HL-60/S4 treated with phorbol 12-myristate 13-acetate at 8.2 ng/mL for 4 days and 3 days (cell line): Measurements from ENCODE around the gene THAP3.

Experiments used
- in situ Hi-C: fragments of 300-500 bp; cut with MboI; formaldehyde crosslinking; loops from 2 replicates; pipeline ENCODE4 v1.15.0; 2022; ENCODE audit warnings: low sequenced_read_pairs

The THAP3 gene

DNA sequence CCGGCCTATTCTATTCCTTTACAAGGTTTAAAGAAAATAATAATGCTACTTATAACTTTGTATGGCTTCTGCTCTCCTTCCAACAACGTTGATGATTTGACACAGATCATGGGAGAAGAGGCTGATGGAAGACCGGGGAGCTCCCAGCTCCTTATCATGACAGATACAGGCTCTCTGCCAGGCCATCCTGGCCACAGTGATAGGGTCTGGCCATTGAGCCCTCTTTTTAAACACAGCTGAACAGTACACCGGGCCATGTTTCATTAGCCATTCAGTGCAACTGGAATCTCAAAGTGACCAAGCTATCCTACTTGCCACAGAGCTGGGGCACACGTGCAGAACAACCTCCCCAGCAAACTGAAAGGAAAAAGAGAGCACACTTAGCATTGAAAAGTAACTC lies 42.0 kb downstream of the THAP3 start:
- in situ Hi-C loops, result no loop called here

DNA sequence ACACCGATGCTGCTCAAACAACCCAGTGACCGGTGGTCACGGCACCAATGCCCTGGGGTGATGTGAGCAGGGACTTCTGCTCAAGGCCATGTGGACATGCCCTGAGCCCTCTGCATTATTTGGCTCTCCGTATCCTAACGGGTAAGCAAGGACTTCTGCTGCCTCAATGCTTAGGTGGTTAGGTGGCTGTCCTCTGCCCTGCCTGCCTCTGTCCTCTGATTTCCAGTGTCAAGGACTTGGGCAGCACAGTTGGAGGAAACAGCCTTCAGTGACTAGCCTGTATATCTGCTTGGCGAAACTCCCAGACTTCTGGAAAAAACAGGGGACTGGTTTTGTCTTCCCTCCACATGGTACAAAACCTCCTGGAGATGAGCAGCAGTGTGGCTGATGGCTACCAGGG lies 42.5 kb downstream of the THAP3 start:
- in situ Hi-C loops, result no loop called here

DNA sequence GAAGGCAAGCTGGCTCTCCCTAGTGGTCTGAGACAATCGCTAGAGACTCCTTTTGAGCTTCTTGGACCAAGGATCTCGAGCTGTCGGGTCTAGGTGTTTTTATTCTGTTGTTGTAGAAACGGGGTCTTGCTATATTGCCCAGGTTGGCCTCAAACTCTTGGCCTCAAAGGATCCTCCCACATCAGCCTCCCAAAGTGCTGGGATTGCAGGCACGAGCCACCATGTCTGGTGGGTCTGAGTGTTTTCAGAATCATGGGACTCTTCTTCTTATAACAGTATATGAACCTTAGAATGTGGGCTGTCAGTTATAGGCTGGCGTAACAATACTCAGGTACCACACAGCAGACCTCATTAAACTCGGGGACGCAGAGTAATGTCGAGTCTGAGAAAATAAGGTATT lies 43.8 kb downstream of the THAP3 start:
- in situ Hi-C loops, result no loop called here

DNA sequence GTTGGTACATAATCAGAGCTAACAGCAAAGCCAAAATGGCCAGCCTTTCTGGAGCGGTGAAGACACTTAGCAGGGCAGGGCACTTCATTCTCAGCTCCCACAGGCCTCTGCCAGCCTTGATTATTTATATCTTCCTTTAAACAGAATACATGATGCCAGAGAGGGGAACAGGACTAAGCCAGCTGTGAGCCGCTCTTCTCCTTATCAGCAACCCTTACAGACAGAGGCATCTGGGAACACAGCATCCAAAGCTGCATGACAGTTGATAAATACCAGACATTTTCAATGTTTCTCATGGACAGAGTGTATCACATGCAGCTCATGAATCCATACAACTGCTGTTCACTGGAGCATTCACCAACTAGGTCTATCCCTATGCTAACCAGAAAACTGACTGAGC lies 47.9 kb downstream of the THAP3 start:
- in situ Hi-C loops, result no loop called here

DNA sequence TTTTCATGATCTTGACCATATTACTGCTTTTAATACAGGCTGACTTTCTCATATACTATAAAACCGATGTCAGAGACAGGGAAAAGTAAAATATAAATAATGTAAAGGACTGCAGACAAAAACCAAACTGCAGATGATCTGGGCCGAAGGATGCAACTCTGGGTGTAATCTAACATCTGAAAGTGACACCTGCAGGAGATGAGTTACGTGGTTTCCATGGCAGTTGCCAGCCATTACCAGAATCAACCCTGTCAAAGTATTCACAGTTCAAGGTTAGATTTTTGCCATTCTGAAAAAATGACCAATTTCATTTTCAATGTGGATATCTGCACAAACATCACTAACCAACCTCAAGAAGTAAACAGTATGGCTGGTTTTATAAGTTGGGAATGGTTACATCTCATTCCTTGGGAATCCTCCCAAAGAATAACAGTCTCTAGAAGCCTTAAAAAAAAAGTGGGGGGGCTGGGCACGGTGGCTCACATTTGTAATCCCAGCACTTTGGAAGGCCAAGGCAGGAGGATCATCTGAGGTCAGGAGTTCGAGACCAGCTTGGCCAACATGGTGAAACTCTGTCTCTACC lies 49.2 kb downstream of the THAP3 start:
- in situ Hi-C loops, result no loop called here

DNA sequence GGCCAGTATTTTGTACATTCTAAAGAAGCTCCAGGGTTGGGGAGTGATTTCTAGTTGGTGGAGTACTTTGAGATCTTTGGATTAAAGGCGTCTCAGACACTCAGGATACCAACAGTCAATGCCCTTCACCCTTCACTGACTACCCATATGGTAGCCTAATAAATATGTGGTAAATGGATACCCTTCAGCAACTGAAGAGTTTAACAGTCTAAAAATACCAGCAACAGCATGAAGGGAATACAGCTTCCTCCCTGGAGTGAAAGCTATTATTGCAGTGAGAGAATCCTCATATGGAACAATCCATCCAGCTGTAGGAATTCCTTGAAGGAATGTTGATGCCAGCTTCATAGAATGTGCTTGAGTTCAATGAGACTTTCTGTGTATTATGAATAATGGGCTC lies 50.1 kb downstream of the THAP3 start:
- in situ Hi-C loops, result no loop called here

DNA sequence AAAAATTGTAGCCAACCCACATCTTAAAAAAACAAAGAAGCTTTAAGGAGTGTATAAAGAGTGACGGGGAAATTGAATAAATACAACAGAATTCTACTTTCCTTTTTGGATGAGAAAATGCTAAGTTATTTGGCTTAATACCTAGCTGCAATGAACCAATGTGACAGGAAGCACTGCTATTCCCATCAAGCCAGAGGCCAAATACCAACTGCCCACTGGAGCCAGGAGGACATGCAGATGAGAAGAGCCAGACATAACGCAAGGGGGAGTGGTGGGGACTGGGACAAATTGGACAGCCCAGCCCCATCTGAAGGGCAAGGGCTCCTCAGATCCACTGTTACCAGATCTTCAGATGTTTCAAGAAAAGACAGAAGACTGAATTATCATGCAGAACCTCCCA lies 51.3 kb downstream of the THAP3 start:
- in situ Hi-C loops, result no loop called here
